ENCODE results near the gene PDSS2.
"Not testable (repeated sequence)": the region's sequence is repeated elsewhere in the genome, so short reads cannot be mapped to it uniquely, and the experiment has no call there.

Gene PDSS2

GRCh38 chr6:107161521-107161920, 297.8 kb downstream of the PDSS2 start:
- Mint-ChIP-seq H3K27ac (ENCODE audit: low read depth) (no peak overlapping the region), H3K27me3 (no peaks in the 10 kb centered on the region), H3K36me3 (ENCODE audit: insufficient read depth) (no peaks in the 10 kb centered on the region), H3K4me3 (no peak overlapping the region), H3K9me3 (no peaks in the 10 kb centered on the region), H3K4me1 (no peaks in the 10 kb centered on the region)
- DNase-seq (ENCODE audit: low spot score in 2 of 2) (no peak), ATAC-seq (replicated peaks; ENCODE audit: extremely low read depth, poor library complexity, severe bottlenecking) (no peak)

GRCh38 chr6:107156617-107157016, 302.7 kb downstream of the PDSS2 start:
- no peaks in the 10 kb centered on the region for H3K9me3 Mint-ChIP-seq
- H3K27ac Mint-ChIP-seq (ENCODE audit: low read depth), result no peak overlapping the region
- peaks cover 4% of the 10 kb centered on the region for H3K36me3 Mint-ChIP-seq (ENCODE audit: insufficient read depth)
- no peak overlapping the region for H3K4me3 Mint-ChIP-seq
- no peaks in the 10 kb centered on the region for H3K4me1 Mint-ChIP-seq
- ATAC-seq (replicated peaks; ENCODE audit: extremely low read depth, poor library complexity, severe bottlenecking) (no peak), DNase-seq (ENCODE audit: low spot score in 2 of 2) (no peak)
- H3K27me3 Mint-ChIP-seq, result no peaks in the 10 kb centered on the region

- Mint-ChIP-seq H3K36me3 (ENCODE audit: insufficient read depth) (peaks cover 4% of the 10 kb centered on the region), H3K27me3 (no peaks in the 10 kb centered on the region), H3K9me3 (no peaks in the 10 kb centered on the region), H3K27ac (ENCODE audit: low read depth) (no peak overlapping the region), H3K4me3 (no peak overlapping the region), H3K4me1 (no peaks in the 10 kb centered on the region)
- ATAC-seq (replicated peaks; ENCODE audit: extremely low read depth, poor library complexity, severe bottlenecking) (no peak), DNase-seq (ENCODE audit: low spot score in 2 of 2) (no peak)
Measured at GRCh38 chr6:107154801-107155160, 304.6 kb downstream of the PDSS2 start.

GRCh38 chr6:107154131-107154800, 305.1 kb downstream of the PDSS2 start:
- Mint-ChIP-seq H3K36me3 (ENCODE audit: insufficient read depth) (peaks cover 4% of the 10 kb centered on the region), H3K27ac (ENCODE audit: low read depth) (no peak overlapping the region), H3K27me3 (no peaks in the 10 kb centered on the region), H3K4me1 (no peaks in the 10 kb centered on the region), H3K4me3 (no peak overlapping the region), H3K9me3 (no peaks in the 10 kb centered on the region)
- DNase-seq (ENCODE audit: low spot score in 2 of 2), result no peak
- no peak for ATAC-seq (replicated peaks; ENCODE audit: extremely low read depth, poor library complexity, severe bottlenecking)

GRCh38 chr6:107152638-107153430, 306.5 kb downstream of the PDSS2 start:
- H3K27ac Mint-ChIP-seq (ENCODE audit: low read depth), result no peak overlapping the region

GRCh38 chr6:107144666-107145065, 314.7 kb downstream of the PDSS2 start:
- Mint-ChIP-seq H3K36me3 (ENCODE audit: insufficient read depth) (no peaks in the 10 kb centered on the region), H3K4me3 (no peak overlapping the region), H3K9me3 (no peaks in the 10 kb centered on the region), H3K4me1 (no peaks in the 10 kb centered on the region), H3K27ac (ENCODE audit: low read depth) (no peak overlapping the region), H3K27me3 (no peaks in the 10 kb centered on the region)
- ATAC-seq (replicated peaks; ENCODE audit: extremely low read depth, poor library complexity, severe bottlenecking), result no peak
- DNase-seq (ENCODE audit: low spot score in 2 of 2), result no peak

More at GRCh38 chr6:107152638-107153430, 306.5 kb downstream of the PDSS2 start:
- no peak for ATAC-seq (replicated peaks; ENCODE audit: extremely low read depth, poor library complexity, severe bottlenecking)
- H3K4me3 Mint-ChIP-seq, result no peak overlapping the region
- peaks cover 4% of the 10 kb centered on the region for H3K36me3 Mint-ChIP-seq (ENCODE audit: insufficient read depth)
- no peaks in the 10 kb centered on the region for H3K4me1 Mint-ChIP-seq
- no peaks in the 10 kb centered on the region for H3K27me3 Mint-ChIP-seq
- DNase-seq (ENCODE audit: low spot score in 2 of 2), result no peak
- H3K9me3 Mint-ChIP-seq, result no peaks in the 10 kb centered on the region

GRCh38 chr6:107144014-107144413, 315.4 kb downstream of the PDSS2 start:
- Mint-ChIP-seq H3K27me3 (no peaks in the 10 kb centered on the region), H3K9me3 (no peaks in the 10 kb centered on the region), H3K27ac (ENCODE audit: low read depth) (no peak overlapping the region), H3K4me1 (no peaks in the 10 kb centered on the region), H3K36me3 (ENCODE audit: insufficient read depth) (no peaks in the 10 kb centered on the region), H3K4me3 (no peak overlapping the region)
- ATAC-seq (replicated peaks; ENCODE audit: extremely low read depth, poor library complexity, severe bottlenecking), result no peak
- DNase-seq (ENCODE audit: low spot score in 2 of 2), result no peak

GRCh38 chr6:107140581-107140980, 318.8 kb downstream of the PDSS2 start:
- Mint-ChIP-seq H3K36me3 (ENCODE audit: insufficient read depth) (no peaks in the 10 kb centered on the region), H3K4me3 (no peak overlapping the region), H3K4me1 (no peaks in the 10 kb centered on the region), H3K9me3 (no peaks in the 10 kb centered on the region), H3K27ac (ENCODE audit: low read depth) (no peak overlapping the region), H3K27me3 (no peaks in the 10 kb centered on the region)
- DNase-seq (ENCODE audit: low spot score in 2 of 2) (no peak), ATAC-seq (replicated peaks; ENCODE audit: extremely low read depth, poor library complexity, severe bottlenecking) (no peak)

- not testable (repeated sequence) for H3K9me3 Mint-ChIP-seq; DNase-seq (ENCODE audit: low spot score in 2 of 2); H3K27me3 Mint-ChIP-seq; H3K4me1 Mint-ChIP-seq; H3K4me3 Mint-ChIP-seq; ATAC-seq (replicated peaks; ENCODE audit: extremely low read depth, poor library complexity, severe bottlenecking); H3K27ac Mint-ChIP-seq (ENCODE audit: low read depth); H3K36me3 Mint-ChIP-seq (ENCODE audit: insufficient read depth)
Measured at GRCh38 chr6:107136324-107136723, 323.0 kb downstream of the PDSS2 start.

- H3K27ac Mint-ChIP-seq (ENCODE audit: low read depth); H3K36me3 Mint-ChIP-seq (ENCODE audit: insufficient read depth); ATAC-seq (replicated peaks; ENCODE audit: extremely low read depth, poor library complexity, severe bottlenecking); H3K9me3 Mint-ChIP-seq; H3K4me1 Mint-ChIP-seq; H3K4me3 Mint-ChIP-seq; DNase-seq (ENCODE audit: low spot score in 2 of 2); H3K27me3 Mint-ChIP-seq: not testable (repeated sequence)
Measured at GRCh38 chr6:107135048-107135680, 324.2 kb downstream of the PDSS2 start.

- Mint-ChIP-seq H3K4me3 (no peak overlapping the region), H3K4me1 (no peaks in the 10 kb centered on the region), H3K27ac (ENCODE audit: low read depth) (no peak overlapping the region), H3K27me3 (peaks cover 12% of the 10 kb centered on the region), H3K36me3 (ENCODE audit: insufficient read depth) (no peaks in the 10 kb centered on the region), H3K9me3 (no peaks in the 10 kb centered on the region)
- no peak for DNase-seq (ENCODE audit: low spot score in 2 of 2)
- ATAC-seq (replicated peaks; ENCODE audit: extremely low read depth, poor library complexity, severe bottlenecking), result no peak
Measured at GRCh38 chr6:107132330-107132954, 326.9 kb downstream of the PDSS2 start.

- Mint-ChIP-seq H3K4me1 (no peaks in the 10 kb centered on the region), H3K36me3 (ENCODE audit: insufficient read depth) (no peaks in the 10 kb centered on the region), H3K9me3 (no peaks in the 10 kb centered on the region), H3K4me3 (no peak overlapping the region), H3K27ac (ENCODE audit: low read depth) (no peak overlapping the region), H3K27me3 (peaks cover 12% of the 10 kb centered on the region)
- ATAC-seq (replicated peaks; ENCODE audit: extremely low read depth, poor library complexity, severe bottlenecking) (no peak), DNase-seq (ENCODE audit: low spot score in 2 of 2) (no peak)
Measured at GRCh38 chr6:107129370-107129925, 329.9 kb downstream of the PDSS2 start.
